Fibroblast of villous mesenchyme (primary cell): Measurements from ENCODE around the gene FSCN2. TPM values are rescaled to one million over a fixed set of nuclear protein-coding genes. Genes with fewer than 3 reads are reported as not detected.

Experiments used
- DNase-seq: peaks from one replicate; pipeline ENCODE4 v3.0.0-alpha.2; 2010; ENCODE audit warnings: low read depth
- H3K4me3 ChIP-seq: 2 replicates; pipeline ENCODE4 v1.5.1; 2011; ENCODE audit warnings: low read depth, mild to moderate bottlenecking, low read length
- CTCF ChIP-seq: IDR thresholded peaks from 2 replicates; pipeline ENCODE4 v1.5.1; 2012; ENCODE audit warnings: low read depth, mild to moderate bottlenecking, low read length; ENCODE audit not compliant: insufficient read depth
- total RNA-seq: library from RNA; depleted of rRNA; stranded (reverse); fragments of >200 nt; gene quantifications from 2 replicates; pipeline ENCODE4 v1.2.3, GENCODE V29; 2012

FSCN2 gene
- total RNA-seq, 1 donor, result 1.7 TPM

GRCh38 chr17:81552244-81553017 is 24.3 kb downstream of the FSCN2 start, which contains the start of gene FAAP100:
FAAP100 (minus strand) TSS chr17:81552353; CDS start chr17:81552330, 23 bp downstream.
- no peak for TF ChIP-seq CTCF
- peak within 1 kb of the TSS; percentile 80 for H3K4me3 ChIP-seq

GRCh38 chr17:81553018-81553615 is 24.9 kb downstream of the FSCN2 start:
- no peak for TF ChIP-seq CTCF
- peak; percentile 82 for DNase-seq
- peak overlapping the region; percentile 80 for H3K4me3 ChIP-seq

More at GRCh38 chr17:81552244-81553017, 24.3 kb downstream of the FSCN2 start, which contains the start of gene FAAP100:
- peak; percentile 80 for DNase-seq

GRCh38 chr17:81553616-81554181 is 25.5 kb downstream of the FSCN2 start:
- H3K4me3 ChIP-seq, result peak overlapping the region; percentile 80
- DNase-seq, result peak; percentile 95
- no peak for TF ChIP-seq CTCF

- H3K4me3 ChIP-seq, result no peak overlapping the region
- no peak for TF ChIP-seq CTCF
- DNase-seq, result no peak
Observed at GRCh38 chr17:81556175-81556691, 28.1 kb downstream of the FSCN2 start.

- no peak overlapping the region for H3K4me3 ChIP-seq
- no peak for DNase-seq
- TF ChIP-seq CTCF, result no peak
Observed at GRCh38 chr17:81556863-81557262, 28.7 kb downstream of the FSCN2 start.

- no peak for TF ChIP-seq CTCF
- DNase-seq, result no peak
Observed at GRCh38 chr17:81557276-81558114, 29.3 kb downstream of the FSCN2 start.

More at GRCh38 chr17:81557276-81558114, 29.3 kb downstream of the FSCN2 start:
- H3K4me3 ChIP-seq, result no peak overlapping the region
